Astrocyte of the cerebellum (primary cell): Measurements from ENCODE around the gene SLCO2A1.

ENCODE experiments used
- DNase-seq: peaks from one replicate; pipeline ENCODE4 v3.0.0-alpha.2; 2011; ENCODE audit warnings: low read depth
- H3K4me3 ChIP-seq: 2 replicates; pipeline ENCODE4 v1.5.1; 2011; ENCODE audit warnings: mild to moderate bottlenecking, low read depth, low read length, moderate library complexity
- in situ Hi-C: cut with HindIII; loops from 2 replicates; pipeline ENCODE4 v1.10.0; 2017; ENCODE audit warnings: low sequenced_read_pairs
- TF ChIP-seq, protein P1 (sequence below): IDR thresholded peaks from 2 replicates; pipeline ENCODE4 v1.5.1; 2012; ENCODE audit warnings: low read length, low read depth, moderate library complexity, mild to moderate bottlenecking; ENCODE audit errors: missing control alignments

The SLCO2A1 gene

DNA sequence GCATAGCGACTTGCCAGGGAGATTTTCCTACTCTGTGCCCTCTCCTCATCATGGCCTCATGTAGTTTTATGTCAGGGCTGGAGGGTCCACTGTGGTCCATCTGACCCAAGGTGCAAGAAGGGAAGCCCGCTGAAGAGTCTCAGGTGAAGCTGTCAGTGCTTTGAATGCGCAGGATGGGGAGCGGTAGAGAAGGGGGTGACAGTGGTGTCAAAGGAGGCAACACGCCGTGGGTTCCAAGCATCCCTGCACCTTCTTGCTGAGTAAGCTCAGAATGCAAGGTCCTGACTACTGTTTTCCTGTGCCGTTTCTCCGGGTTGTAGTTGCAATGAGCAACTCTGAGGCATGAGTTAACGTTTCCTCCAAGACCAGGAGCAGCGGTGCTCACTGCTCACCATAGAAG, 89.2 kb downstream of the SLCO2A1 start:
- in situ Hi-C loops = loop anchor here (25.0 kb wide), 2 partner anchors 272 to 547 kb away; partner anchors contain the start of genes ANAPC13 and CEP63
- DNase-seq = no peak
- no peak overlapping the region for H3K4me3 ChIP-seq
- TF ChIP-seq, protein P1, sequence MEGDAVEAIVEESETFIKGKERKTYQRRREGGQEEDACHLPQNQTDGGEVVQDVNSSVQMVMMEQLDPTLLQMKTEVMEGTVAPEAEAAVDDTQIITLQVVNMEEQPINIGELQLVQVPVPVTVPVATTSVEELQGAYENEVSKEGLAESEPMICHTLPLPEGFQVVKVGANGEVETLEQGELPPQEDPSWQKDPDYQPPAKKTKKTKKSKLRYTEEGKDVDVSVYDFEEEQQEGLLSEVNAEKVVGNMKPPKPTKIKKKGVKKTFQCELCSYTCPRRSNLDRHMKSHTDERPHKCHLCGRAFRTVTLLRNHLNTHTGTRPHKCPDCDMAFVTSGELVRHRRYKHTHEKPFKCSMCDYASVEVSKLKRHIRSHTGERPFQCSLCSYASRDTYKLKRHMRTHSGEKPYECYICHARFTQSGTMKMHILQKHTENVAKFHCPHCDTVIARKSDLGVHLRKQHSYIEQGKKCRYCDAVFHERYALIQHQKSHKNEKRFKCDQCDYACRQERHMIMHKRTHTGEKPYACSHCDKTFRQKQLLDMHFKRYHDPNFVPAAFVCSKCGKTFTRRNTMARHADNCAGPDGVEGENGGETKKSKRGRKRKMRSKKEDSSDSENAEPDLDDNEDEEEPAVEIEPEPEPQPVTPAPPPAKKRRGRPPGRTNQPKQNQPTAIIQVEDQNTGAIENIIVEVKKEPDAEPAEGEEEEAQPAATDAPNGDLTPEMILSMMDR = no peak

DNA sequence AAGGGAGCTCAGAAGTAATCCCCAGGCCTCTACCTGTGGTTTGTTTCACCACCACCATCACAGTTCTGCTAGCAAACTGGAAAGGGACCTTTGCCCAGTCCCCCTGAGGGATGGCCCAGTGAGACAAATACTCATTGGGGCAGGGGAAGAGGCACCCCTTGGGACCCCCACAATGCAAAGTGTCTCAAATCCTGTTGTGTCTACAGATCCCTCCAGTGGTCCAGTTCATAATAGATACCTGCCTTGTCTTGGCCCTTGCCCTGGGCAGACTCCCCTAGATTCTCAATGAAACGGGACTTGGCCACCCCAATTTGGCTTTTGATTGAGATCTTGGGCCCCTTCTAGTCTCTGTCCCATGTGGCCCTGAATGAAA, 90.3 kb downstream of the SLCO2A1 start:
- in situ Hi-C loops = loop anchor here (25.0 kb wide), 2 partner anchors 273 to 548 kb away; partner anchors contain the start of genes ANAPC13 and CEP63
- no peak for DNase-seq

DNA sequence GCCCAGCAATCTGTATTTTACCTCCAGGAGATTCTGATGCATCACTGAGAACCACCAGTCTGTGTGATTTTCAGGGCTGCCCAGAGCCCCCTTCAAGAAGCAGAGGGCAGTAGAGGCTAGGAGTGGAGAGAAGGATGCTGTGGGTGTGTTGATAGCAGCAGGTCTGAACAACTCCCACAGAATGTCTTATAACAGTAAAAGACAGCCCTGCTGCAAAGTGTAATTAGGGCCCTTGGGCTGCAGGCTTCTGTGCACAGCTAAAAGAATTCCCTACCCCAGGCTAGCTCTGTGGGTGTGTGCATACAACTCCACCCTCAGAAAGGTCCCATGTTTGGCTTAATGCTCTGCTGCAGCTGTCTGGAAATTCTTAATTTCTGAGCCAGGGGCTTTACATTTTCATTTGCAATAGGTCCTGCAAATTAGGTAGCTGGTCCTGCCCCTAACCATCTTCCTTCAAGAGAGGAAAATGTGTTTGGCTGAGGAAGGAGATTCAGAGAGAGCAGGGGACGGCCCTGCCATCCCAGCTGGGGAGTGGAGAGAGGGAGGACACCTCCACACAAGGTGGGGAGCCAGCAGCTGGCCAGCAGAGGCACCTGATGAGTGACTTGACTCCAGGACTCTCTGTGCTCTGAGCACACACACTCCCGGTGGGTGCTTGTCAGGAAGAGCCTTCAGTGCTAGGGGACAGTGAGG, 90.8 kb downstream of the SLCO2A1 start:
- TF ChIP-seq, protein P1 = peak; percentile 16
- no peak overlapping the region for H3K4me3 ChIP-seq
- in situ Hi-C loops = loop anchor here (25.0 kb wide), 2 partner anchors 273 to 548 kb away; partner anchors contain the start of genes ANAPC13 and CEP63
- DNase-seq = no peak

More for the DNA sequence above, 90.3 kb downstream of the SLCO2A1 start:
- H3K4me3 ChIP-seq = no peak overlapping the region
- TF ChIP-seq, protein P1 = no peak

DNA sequence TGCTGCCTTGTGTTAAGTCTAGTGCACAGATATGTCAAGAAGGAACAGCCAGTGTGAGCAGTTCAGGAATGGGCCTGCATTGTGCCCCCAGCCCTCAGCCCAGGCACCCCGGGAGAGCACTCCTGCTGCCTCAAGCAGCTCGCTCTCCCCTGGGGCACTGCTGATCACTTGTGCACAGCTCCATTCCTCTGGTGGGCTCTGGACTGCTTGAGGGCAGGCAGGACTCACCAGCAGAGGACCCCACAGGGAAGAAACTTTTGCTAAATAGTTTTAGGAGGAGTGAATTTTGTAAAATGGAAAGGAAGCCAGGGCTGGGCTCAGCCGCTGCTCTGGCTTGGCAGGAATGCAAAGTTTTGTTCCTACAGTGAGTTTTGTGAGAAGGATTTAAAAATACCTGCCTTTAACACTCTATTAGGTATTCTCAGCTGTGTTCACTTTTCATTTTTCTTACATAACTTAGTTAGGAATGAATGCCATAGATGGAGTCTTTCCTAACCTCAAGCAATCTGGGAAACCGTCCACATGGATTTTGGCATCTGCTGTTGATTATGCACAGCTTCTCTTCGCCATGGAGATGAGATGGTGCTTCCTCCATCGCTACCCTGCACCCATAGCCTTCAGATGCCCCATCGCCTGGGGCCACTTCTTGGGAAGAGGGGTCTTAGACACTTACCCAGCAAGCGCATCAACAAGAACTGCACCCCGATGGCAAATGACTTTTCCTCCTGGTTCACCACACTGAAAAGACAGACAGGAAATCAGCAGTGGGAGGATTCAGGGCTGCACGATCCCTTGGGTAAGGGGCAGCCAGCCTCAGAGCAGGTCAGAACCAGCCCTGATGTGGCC, 91.7 kb downstream of the SLCO2A1 start:
- DNase-seq = peak; percentile 97
- no peak overlapping the region for H3K4me3 ChIP-seq
- in situ Hi-C loops = loop anchor here (25.0 kb wide), 2 partner anchors 274 to 549 kb away; partner anchors contain the start of genes ANAPC13 and CEP63
- TF ChIP-seq, protein P1 = peak; percentile 54

DNA sequence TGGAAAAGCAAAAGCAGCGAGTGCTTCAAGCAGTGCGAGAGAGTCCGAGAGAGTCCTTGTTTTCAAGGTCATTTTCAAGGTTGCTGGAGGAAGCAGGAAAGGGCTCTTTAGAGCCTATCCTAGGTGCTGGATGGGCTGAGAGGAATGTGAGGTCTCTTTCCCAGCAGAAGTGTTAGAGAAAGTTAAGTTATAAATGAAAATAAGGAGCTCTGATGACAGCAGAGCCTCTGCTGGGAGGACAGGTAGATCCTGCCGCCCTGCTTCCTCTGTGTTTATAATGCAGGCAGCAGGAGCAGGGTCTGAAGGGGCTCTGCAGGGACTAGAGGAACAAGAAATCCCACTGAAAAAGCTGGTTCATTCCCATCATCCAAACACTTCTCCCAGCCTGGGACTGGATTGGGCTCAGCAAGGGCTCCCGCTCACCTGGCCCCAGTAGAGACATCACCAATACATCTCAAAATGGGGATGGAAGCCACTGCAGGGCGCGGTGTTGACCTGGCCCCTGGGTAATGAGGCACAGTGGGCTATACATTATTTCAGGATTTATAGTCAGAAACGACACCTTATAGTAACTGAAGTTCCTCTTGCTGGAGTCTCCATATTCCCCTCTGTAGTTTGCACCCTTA, 92.6 kb downstream of the SLCO2A1 start:
- in situ Hi-C loops = loop anchor here (25.0 kb wide), 2 partner anchors 275 to 550 kb away; partner anchors contain the start of genes ANAPC13 and CEP63
- H3K4me3 ChIP-seq = no peak overlapping the region
- no peak for DNase-seq
- TF ChIP-seq, protein P1 = no peak
